ENCODE data around the gene KCNAB1. TPM values are rescaled to one million over a fixed set of nuclear protein-coding genes. Genes with fewer than 3 reads are reported as not detected.
"Not testable (repeated sequence)": the region's sequence is repeated elsewhere in the genome, so short reads cannot be mapped to it uniquely, and the experiment has no call there.

KCNAB1 gene
- total RNA-seq, 1 donor from 2014 or later: not detected

- Mint-ChIP-seq H3K36me3 (ENCODE audit: low read depth) (no peaks in the 10 kb centered on the region), H3K27me3 (no peaks in the 10 kb centered on the region), H3K27ac (no peak overlapping the region), H3K4me3 (no peak overlapping the region), H3K4me1 (peaks cover 5% of the 10 kb centered on the region), H3K9me3 (no peaks in the 10 kb centered on the region)
- DNase-seq (no peak), ATAC-seq (ENCODE audit: low read depth) (no peak)
- ChIA-PET CTCF (no interaction called here), POLR2A (interaction anchor here (1.2 kb wide), 1 partner anchor 9 kb away, joined by 3 read pairs; the partner anchor contains the start of gene SSR3)
- TF ChIP-seq CTCF (IDR thresholded peaks at IDR 0.05): no peak
- intact Hi-C loops (cut with micrococcal nuclease): no loop called here
Measured at GRCh38 chr3:156563900-156564682, 443.7 kb downstream of the KCNAB1 start.

GRCh38 chr3:156569016-156569415 lies 448.6 kb downstream of the KCNAB1 start:
- H3K4me3 Mint-ChIP-seq; intact Hi-C loops (cut with micrococcal nuclease); H3K9me3 Mint-ChIP-seq; DNase-seq; H3K27me3 Mint-ChIP-seq; CTCF ChIA-PET; POLR2A ChIA-PET; ATAC-seq (ENCODE audit: low read depth); H3K36me3 Mint-ChIP-seq (ENCODE audit: low read depth): not testable (repeated sequence)
- peaks cover 14% of the 10 kb centered on the region for H3K4me1 Mint-ChIP-seq
- H3K27ac Mint-ChIP-seq: peak overlapping the region; percentile 5

- H3K4me3 Mint-ChIP-seq; H3K9me3 Mint-ChIP-seq; CTCF ChIA-PET; POLR2A ChIA-PET; intact Hi-C loops (cut with micrococcal nuclease); H3K27ac Mint-ChIP-seq; H3K27me3 Mint-ChIP-seq; H3K36me3 Mint-ChIP-seq (ENCODE audit: low read depth); DNase-seq: not testable (repeated sequence)
- H3K4me1 Mint-ChIP-seq: peaks cover 14% of the 10 kb centered on the region
- ATAC-seq (ENCODE audit: low read depth): peak; percentile 40
Measured at GRCh38 chr3:156569881-156570280, 449.5 kb downstream of the KCNAB1 start.

- intact Hi-C loops (cut with micrococcal nuclease): no loop called here
- ChIA-PET CTCF (no interaction called here), POLR2A (no interaction called here)
- Mint-ChIP-seq H3K27ac (no peak overlapping the region), H3K4me1 (no peaks in the 10 kb centered on the region), H3K27me3 (peaks cover 2% of the 10 kb centered on the region), H3K4me3 (no peak overlapping the region), H3K9me3 (no peaks in the 10 kb centered on the region), H3K36me3 (ENCODE audit: low read depth) (no peaks in the 10 kb centered on the region)
- TF ChIP-seq CTCF (IDR thresholded peaks at IDR 0.05): no peak
- DNase-seq: no peak
- ATAC-seq (ENCODE audit: low read depth): no peak
Measured at GRCh38 chr3:156575641-156576040, 455.3 kb downstream of the KCNAB1 start.

GRCh38 chr3:156576051-156576450 lies 455.7 kb downstream of the KCNAB1 start:
- H3K27me3 Mint-ChIP-seq: peaks cover 2% of the 10 kb centered on the region
- no peaks in the 10 kb centered on the region for H3K36me3 Mint-ChIP-seq (ENCODE audit: low read depth)
- no peaks in the 10 kb centered on the region for H3K4me1 Mint-ChIP-seq
- no peak for DNase-seq
- ChIA-PET POLR2A (no interaction called here), CTCF (no interaction called here)
- H3K9me3 Mint-ChIP-seq: no peaks in the 10 kb centered on the region
- ATAC-seq (ENCODE audit: low read depth): no peak
- no peak for TF ChIP-seq CTCF (IDR thresholded peaks at IDR 0.05)
- H3K4me3 Mint-ChIP-seq: no peak overlapping the region
- H3K27ac Mint-ChIP-seq: no peak overlapping the region
- intact Hi-C loops (cut with micrococcal nuclease): no loop called here

- no peak for TF ChIP-seq CTCF (IDR thresholded peaks at IDR 0.05)
- no peak overlapping the region for H3K27ac Mint-ChIP-seq
- intact Hi-C loops (cut with micrococcal nuclease): no loop called here
- ATAC-seq (ENCODE audit: low read depth) (no peak), DNase-seq (no peak)
- ChIA-PET CTCF (no interaction called here), POLR2A (no interaction called here)
- H3K4me3 Mint-ChIP-seq: no peak overlapping the region
- no peaks in the 10 kb centered on the region for H3K9me3 Mint-ChIP-seq
- peaks cover 2% of the 10 kb centered on the region for H3K27me3 Mint-ChIP-seq
- H3K4me1 Mint-ChIP-seq: no peaks in the 10 kb centered on the region
- no peaks in the 10 kb centered on the region for H3K36me3 Mint-ChIP-seq (ENCODE audit: low read depth)
Measured at GRCh38 chr3:156576651-156577348, 456.4 kb downstream of the KCNAB1 start.

All from activated B cell treated with CpG ODN at 0.5 μM for 24 hours (primary cell).